ENCODE data around the gene ASB6.

The ASB6 gene

DNA sequence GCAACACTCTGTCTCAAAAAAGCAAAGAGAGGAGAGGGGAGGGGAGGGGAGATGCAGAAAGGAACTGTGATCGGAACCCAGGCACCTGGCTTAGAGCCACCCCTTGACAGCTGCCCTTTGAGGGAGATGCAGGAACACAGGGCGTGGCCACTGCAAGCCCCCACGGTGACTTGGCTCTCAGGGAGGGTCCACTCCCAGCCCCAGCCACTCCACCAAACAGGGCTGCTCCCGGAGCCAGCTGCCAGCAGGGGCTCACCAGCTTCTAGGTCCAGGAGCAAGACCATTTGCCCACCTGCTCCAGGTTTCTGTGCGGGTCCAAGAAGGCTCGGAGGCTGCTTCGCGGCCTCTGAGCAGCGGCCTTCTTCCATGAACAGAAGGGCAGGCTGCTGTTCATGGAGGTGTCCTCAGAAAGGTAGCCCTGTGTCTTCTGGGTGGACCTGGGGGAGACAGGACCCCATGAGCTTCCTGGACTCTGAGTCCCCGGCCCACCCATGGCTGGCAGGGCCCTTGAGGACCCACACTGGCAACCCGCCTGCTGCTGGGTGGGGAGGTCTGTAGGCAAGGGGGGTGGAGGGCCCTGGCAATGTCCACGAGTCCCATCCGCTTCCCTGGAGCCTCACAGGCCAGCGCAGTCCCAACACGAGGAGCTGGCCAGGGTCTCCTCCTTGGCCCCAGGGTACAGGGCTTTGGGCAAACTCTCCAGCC, 29.0 kb downstream of the ASB6 start:
- H3K27ac ChIP-seq (ENCODE audit: low read length), result no peak overlapping the region
- no peaks in the 10 kb centered on the region for H3K36me3 ChIP-seq (ENCODE audit: insufficient read depth, low read length)
- no peak for ATAC-seq (ENCODE audit: insufficient read depth, low read depth)
- no peaks in the 10 kb centered on the region for H3K27me3 ChIP-seq (ENCODE audit: insufficient read depth, low read length, poor library complexity)
- peaks cover 11% of the 10 kb centered on the region for H3K4me1 ChIP-seq (ENCODE audit: insufficient read depth, low read length)
- TF ChIP-seq EZH2 (IDR thresholded peaks at IDR 0.05; ENCODE audit: borderline replicate concordance, low read depth, low read length, severe bottlenecking), result no peak
- TF ChIP-seq, protein P1, sequence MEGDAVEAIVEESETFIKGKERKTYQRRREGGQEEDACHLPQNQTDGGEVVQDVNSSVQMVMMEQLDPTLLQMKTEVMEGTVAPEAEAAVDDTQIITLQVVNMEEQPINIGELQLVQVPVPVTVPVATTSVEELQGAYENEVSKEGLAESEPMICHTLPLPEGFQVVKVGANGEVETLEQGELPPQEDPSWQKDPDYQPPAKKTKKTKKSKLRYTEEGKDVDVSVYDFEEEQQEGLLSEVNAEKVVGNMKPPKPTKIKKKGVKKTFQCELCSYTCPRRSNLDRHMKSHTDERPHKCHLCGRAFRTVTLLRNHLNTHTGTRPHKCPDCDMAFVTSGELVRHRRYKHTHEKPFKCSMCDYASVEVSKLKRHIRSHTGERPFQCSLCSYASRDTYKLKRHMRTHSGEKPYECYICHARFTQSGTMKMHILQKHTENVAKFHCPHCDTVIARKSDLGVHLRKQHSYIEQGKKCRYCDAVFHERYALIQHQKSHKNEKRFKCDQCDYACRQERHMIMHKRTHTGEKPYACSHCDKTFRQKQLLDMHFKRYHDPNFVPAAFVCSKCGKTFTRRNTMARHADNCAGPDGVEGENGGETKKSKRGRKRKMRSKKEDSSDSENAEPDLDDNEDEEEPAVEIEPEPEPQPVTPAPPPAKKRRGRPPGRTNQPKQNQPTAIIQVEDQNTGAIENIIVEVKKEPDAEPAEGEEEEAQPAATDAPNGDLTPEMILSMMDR (IDR thresholded peaks at IDR 0.05; ENCODE audit: borderline replicate concordance, extremely low read depth, low read length, poor library complexity, severe bottlenecking), result no peak
- H3K9ac ChIP-seq (ENCODE audit: low read depth, low read length), result no peak overlapping the region
- H4K20me1 ChIP-seq (ENCODE audit: insufficient read depth, low read length), result no peaks in the 10 kb centered on the region
- no peak overlapping the region for H3K4me3 ChIP-seq (ENCODE audit: low read depth in 1 of 2, low read length in 2 of 2)
- no peak overlapping the region for H3K4me2 ChIP-seq (ENCODE audit: insufficient read depth, low read length)
- H3K79me2 ChIP-seq (ENCODE audit: insufficient read depth, low read length), result no peaks in the 10 kb centered on the region
- H2AFZ ChIP-seq (ENCODE audit: low read depth, low read length), result no peak overlapping the region
- H3K9me3 ChIP-seq (ENCODE audit: insufficient read depth, low read length, severe bottlenecking), result no peaks in the 10 kb centered on the region
- DNase-seq, result no peak

DNA sequence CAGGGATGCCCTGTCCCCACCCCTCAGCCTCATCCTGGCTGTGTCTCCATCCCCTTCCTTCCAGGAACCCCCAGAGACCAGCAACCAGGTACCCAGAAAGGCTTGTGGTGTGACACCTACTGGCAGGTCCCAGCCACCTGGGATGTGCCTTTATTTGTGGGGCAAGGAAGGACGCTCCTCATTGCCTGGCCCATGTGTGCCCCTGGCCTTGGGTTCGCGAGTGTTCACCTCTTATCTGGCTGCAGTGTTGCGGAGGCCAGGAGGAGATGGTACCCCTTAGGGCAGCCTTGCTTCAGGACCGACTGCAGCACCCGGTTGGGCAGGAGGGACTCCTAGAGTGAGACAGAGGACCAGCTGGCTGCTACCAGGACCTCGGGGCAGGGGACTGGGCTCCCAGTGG, 29.8 kb downstream of the ASB6 start:
- H3K9me3 ChIP-seq (ENCODE audit: insufficient read depth, low read length, severe bottlenecking), result no peaks in the 10 kb centered on the region
- no peaks in the 10 kb centered on the region for H3K79me2 ChIP-seq (ENCODE audit: insufficient read depth, low read length)
- no peaks in the 10 kb centered on the region for H3K27me3 ChIP-seq (ENCODE audit: insufficient read depth, low read length, poor library complexity)
- H4K20me1 ChIP-seq (ENCODE audit: insufficient read depth, low read length), result no peaks in the 10 kb centered on the region
- H2AFZ ChIP-seq (ENCODE audit: low read depth, low read length), result no peak overlapping the region
- H3K27ac ChIP-seq (ENCODE audit: low read length), result no peak overlapping the region
- ATAC-seq (ENCODE audit: insufficient read depth, low read depth), result no peak
- no peak overlapping the region for H3K4me3 ChIP-seq (ENCODE audit: low read depth in 1 of 2, low read length in 2 of 2)
- peaks cover 18% of the 10 kb centered on the region for H3K4me1 ChIP-seq (ENCODE audit: insufficient read depth, low read length)
- no peaks in the 10 kb centered on the region for H3K36me3 ChIP-seq (ENCODE audit: insufficient read depth, low read length)
- H3K9ac ChIP-seq (ENCODE audit: low read depth, low read length), result no peak overlapping the region
- DNase-seq, result no peak
- TF ChIP-seq EZH2 (IDR thresholded peaks at IDR 0.05; ENCODE audit: borderline replicate concordance, low read depth, low read length, severe bottlenecking), result no peak
- TF ChIP-seq, protein P1 (IDR thresholded peaks at IDR 0.05; ENCODE audit: borderline replicate concordance, extremely low read depth, low read length, poor library complexity, severe bottlenecking), result no peak
- no peak overlapping the region for H3K4me2 ChIP-seq (ENCODE audit: insufficient read depth, low read length)

DNA sequence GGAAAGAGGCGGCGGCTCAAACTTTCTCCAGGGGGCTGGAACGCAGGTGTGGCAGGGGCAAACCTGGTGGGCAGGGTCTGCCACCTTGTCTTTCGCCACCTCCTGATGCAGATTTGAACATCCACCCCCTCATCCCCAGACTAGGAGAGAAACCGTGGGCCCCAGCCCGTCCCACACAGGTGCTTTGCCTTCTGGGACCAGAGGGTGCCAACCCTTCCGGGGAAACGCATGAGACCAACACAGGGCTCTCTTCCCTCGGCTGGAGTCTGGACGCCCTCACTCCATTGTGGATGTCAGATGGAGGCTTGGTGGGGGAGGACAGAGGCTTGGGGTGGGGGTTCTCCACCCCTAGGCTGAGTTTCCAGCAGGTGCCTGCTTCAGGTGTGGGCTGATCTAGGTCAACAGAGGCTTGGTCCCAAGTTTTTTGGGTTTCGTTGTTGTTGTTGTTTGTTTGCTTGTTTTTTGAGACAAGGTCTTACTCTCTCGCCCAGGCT, 30.6 kb downstream of the ASB6 start:
- Histone ChIP-seq H3K27me3 (ENCODE audit: insufficient read depth, low read length, poor library complexity) (no peaks in the 10 kb centered on the region), H3K4me1 (ENCODE audit: insufficient read depth, low read length) (peaks cover 20% of the 10 kb centered on the region), H2AFZ (ENCODE audit: low read depth, low read length) (peak overlapping the region; percentile 73), H3K36me3 (ENCODE audit: insufficient read depth, low read length) (no peaks in the 10 kb centered on the region), H3K4me2 (ENCODE audit: insufficient read depth, low read length) (peak overlapping the region; percentile 96), H4K20me1 (ENCODE audit: insufficient read depth, low read length) (no peaks in the 10 kb centered on the region), H3K79me2 (ENCODE audit: insufficient read depth, low read length) (no peaks in the 10 kb centered on the region), H3K9ac (ENCODE audit: low read depth, low read length) (no peak overlapping the region; the same call in none of the 2 replicates), H3K27ac (ENCODE audit: low read length) (no peak overlapping the region), H3K4me3 (ENCODE audit: low read depth in 1 of 2, low read length in 2 of 2) (peak overlapping the region in 1 of 2 experiments; percentile 59; a peak in 1 of 4 replicates), H3K9me3 (ENCODE audit: insufficient read depth, low read length, severe bottlenecking) (no peaks in the 10 kb centered on the region)
- ATAC-seq (ENCODE audit: insufficient read depth, low read depth) (peak; percentile 13; the same call in 1 of the 3 replicates), DNase-seq (no peak)
- TF ChIP-seq EZH2 (IDR thresholded peaks at IDR 0.05; ENCODE audit: borderline replicate concordance, low read depth, low read length, severe bottlenecking), result no peak
- TF ChIP-seq, protein P1 (IDR thresholded peaks at IDR 0.05; ENCODE audit: borderline replicate concordance, extremely low read depth, low read length, poor library complexity, severe bottlenecking), result no peak

Data from DND-41 (cell line).